Measurements from ENCODE around the gene PCDHGB6.

PCDHGB6 gene

DNA sequence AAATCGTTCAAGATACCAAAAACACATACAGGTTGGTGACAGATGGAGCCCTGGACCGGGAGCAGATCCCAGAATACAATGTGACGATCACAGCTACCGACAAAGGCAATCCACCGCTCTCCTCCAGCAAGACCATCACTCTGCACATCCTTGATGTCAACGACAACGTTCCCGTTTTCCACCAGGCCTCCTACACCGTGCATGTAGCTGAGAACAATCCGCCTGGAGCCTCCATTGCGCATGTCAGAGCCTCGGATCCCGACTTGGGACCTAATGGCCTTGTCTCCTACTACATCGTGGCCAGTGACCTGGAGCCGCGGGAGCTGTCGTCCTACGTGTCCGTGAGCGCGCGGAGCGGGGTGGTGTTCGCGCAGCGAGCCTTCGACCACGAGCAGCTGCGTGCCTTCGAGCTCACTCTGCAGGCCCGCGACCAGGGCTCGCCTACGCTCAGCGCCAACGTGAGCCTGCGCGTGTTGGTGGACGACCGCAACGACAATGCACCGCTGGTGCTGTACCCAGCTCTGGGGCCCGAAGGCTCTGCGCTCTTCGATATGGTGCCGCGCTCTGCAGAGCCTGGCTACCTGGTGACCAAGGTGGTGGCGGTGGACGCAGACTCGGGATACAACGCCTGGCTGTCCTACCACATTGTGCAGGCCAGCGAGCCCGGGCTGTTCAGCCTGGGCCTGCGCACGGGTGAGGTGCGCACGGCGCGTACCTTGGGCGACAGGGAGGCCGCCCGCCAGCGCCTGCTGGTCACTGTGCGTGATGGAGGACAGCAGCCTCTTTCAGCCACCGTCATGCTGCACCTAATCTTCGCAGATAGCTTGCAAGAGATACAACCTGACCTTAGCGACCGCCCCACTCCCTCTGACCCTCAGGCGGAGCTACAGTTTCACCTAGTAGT, 36.0 kb upstream of the PCDHGB6 start:
- DNase-seq (ENCODE audit: low spot score): no peak
- Histone ChIP-seq H2BK12ac (ENCODE audit: low read length) (no peak overlapping the region), H3K4me1 (ENCODE audit: control insufficient read depth in 2 of 2, insufficient read depth in 1 of 2, low read depth in 1 of 2, low read length in 2 of 2) (no peaks in the 10 kb centered on the region), H4K8ac (ENCODE audit: low read depth, low read length) (peak overlapping the region; percentile 65), H3K18ac (ENCODE audit: low read length) (no peak overlapping the region), H4K91ac (ENCODE audit: low read depth, low read length, poor library complexity) (no peak overlapping the region), H3K4me3 (ENCODE audit: low read length in 2 of 2) (peak overlapping the region in 1 of 2 donors; percentile 12), H3K9me3 (replicated peaks in 1 of 2; ENCODE audit: control insufficient read depth in 2 of 2, insufficient read depth in 1 of 2, low read depth in 1 of 2, low read length in 2 of 2) (peaks cover 36 to 42% of the 10 kb centered on the region in 2 donors), H3K4ac (ENCODE audit: low read length) (peak overlapping the region; percentile 76), H3K27me3 (ENCODE audit: control insufficient read depth in 3 of 3, insufficient read depth in 3 of 3, low read depth in 1 of 3, low read length in 3 of 3) (no peaks in the 10 kb centered on the region), H3K36me3 (replicated peaks in 1 of 2; ENCODE audit: control insufficient read depth in 2 of 2, insufficient read depth in 2 of 2, low read length in 2 of 2) (peaks cover 0 to 1% of the 10 kb centered on the region in 2 donors), H2AFZ (ENCODE audit: low read length) (no peak overlapping the region), H2BK120ac (ENCODE audit: low read depth, low read length) (no peak overlapping the region), H2AK5ac (ENCODE audit: low read depth, low read length) (no peak overlapping the region), H3K79me1 (ENCODE audit: low read depth, low read length) (no peaks in the 10 kb centered on the region), H2BK15ac (ENCODE audit: low read length) (no peak overlapping the region), H3K23ac (ENCODE audit: low read depth, low read length, poor library complexity) (peak overlapping the region; percentile 75), H3K27ac (replicated peaks; ENCODE audit: low read length) (no peak overlapping the region), H3K14ac (ENCODE audit: low read length) (peak overlapping the region; percentile 56), H3K4me2 (ENCODE audit: insufficient read depth, low read length, poor library complexity, severe bottlenecking) (no peak overlapping the region), H3K9ac (ENCODE audit: low read depth, low read length, poor library complexity) (no peak overlapping the region), H2BK5ac (ENCODE audit: low read length) (no peak overlapping the region)
- no CpG with 5 or more reads among the region's 69 CpGs for WGBS, 2 donors (ENCODE audit: extremely low coverage in 2 of 2, insufficient read length in 2 of 2, insufficient replicate concordance in 1 of 2)

DNA sequence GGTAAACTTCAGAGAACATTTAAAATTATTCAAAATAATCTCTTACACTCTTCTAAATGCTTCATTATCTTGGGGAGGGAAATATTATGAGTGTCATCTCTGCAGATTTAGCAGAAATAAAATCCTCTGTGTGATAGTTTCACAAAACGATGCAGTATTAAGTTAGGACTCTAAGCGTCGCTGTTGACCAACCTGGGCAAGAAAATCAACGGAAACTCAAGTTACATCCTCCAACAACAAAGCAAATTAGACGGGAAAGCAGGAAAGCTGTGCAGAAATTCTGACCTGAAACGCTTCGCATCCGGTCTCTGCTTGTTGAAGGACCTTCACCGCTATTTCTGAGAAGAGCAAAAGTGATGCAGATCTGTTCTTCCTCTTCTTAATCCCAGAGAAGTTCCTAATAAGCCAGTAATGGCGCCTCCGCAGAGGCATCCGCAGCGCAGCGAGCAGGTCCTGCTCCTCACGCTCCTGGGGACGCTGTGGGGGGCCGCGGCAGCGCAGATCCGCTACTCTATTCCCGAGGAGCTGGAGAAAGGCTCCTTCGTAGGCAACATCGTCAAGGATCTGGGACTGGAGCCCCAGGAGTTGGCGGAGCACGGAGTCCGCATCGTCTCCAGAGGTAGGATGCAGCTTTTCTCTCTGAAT, 34.0 kb upstream of the PCDHGB6 start, which contains the start of gene PCDHGA6:
PCDHGA6 (plus strand) TSS at position 219 of the 645 bp plus-strand sequence; CDS start at position 412, 193 bp downstream.
- Histone ChIP-seq H3K9me3 (replicated peaks in 1 of 2; ENCODE audit: control insufficient read depth in 2 of 2, insufficient read depth in 1 of 2, low read depth in 1 of 2, low read length in 2 of 2) (peaks cover 39 to 42% of the 10 kb centered on the region in 2 donors), H2BK5ac (ENCODE audit: low read length) (no peak within 1 kb of the TSS), H3K4me1 (ENCODE audit: control insufficient read depth in 2 of 2, insufficient read depth in 1 of 2, low read depth in 1 of 2, low read length in 2 of 2) (no peaks in the 10 kb centered on the region), H3K18ac (ENCODE audit: low read length) (no peak within 1 kb of the TSS), H4K91ac (ENCODE audit: low read depth, low read length, poor library complexity) (no peak within 1 kb of the TSS), H4K8ac (ENCODE audit: low read depth, low read length) (no peak within 1 kb of the TSS), H2AFZ (ENCODE audit: low read length) (no peak within 1 kb of the TSS), H3K4me3 (ENCODE audit: low read length in 2 of 2) (no peak within 1 kb of the TSS), H3K9ac (ENCODE audit: low read depth, low read length, poor library complexity) (no peak within 1 kb of the TSS), H2BK12ac (ENCODE audit: low read length) (no peak within 1 kb of the TSS), H2AK5ac (ENCODE audit: low read depth, low read length) (no peak within 1 kb of the TSS), H3K79me1 (ENCODE audit: low read depth, low read length) (no peaks in the 10 kb centered on the region), H3K27ac (replicated peaks; ENCODE audit: low read length) (no peak within 1 kb of the TSS), H3K27me3 (ENCODE audit: control insufficient read depth in 3 of 3, insufficient read depth in 3 of 3, low read depth in 1 of 3, low read length in 3 of 3) (no peaks in the 10 kb centered on the region), H2BK120ac (ENCODE audit: low read depth, low read length) (no peak within 1 kb of the TSS), H3K36me3 (replicated peaks in 1 of 2; ENCODE audit: control insufficient read depth in 2 of 2, insufficient read depth in 2 of 2, low read length in 2 of 2) (peaks cover 0 to 1% of the 10 kb centered on the region in 2 donors), H3K14ac (ENCODE audit: low read length) (peak within 1 kb of the TSS; percentile 21), H3K4me2 (ENCODE audit: insufficient read depth, low read length, poor library complexity, severe bottlenecking) (no peak within 1 kb of the TSS), H3K23ac (ENCODE audit: low read depth, low read length, poor library complexity) (no peak within 1 kb of the TSS), H2BK15ac (ENCODE audit: low read length) (no peak within 1 kb of the TSS), H3K4ac (ENCODE audit: low read length) (no peak within 1 kb of the TSS)
- DNase-seq (ENCODE audit: low spot score): no peak
- no CpG with 5 or more reads among the region's 27 CpGs for WGBS, 2 donors (ENCODE audit: extremely low coverage in 2 of 2, insufficient read length in 2 of 2, insufficient replicate concordance in 1 of 2)

DNA sequence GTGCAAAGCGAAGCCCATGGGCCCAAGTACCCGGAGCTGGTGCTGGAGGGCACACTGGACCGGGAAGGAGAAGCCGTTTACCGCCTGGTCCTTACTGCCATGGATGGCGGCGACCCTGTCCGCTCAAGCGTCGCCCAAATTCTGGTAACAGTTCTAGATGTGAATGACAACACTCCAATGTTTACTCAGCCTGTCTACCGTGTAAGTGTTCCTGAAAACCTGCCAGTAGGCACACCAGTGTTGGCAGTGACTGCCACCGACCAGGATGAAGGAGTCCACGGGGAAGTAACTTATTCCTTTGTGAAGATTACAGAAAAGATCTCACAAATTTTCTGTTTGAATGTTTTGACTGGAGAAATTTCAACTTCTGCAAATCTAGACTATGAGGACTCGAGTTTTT, 33.2 kb upstream of the PCDHGB6 start:
- Histone ChIP-seq H2BK12ac (ENCODE audit: low read length) (no peak overlapping the region), H3K79me1 (ENCODE audit: low read depth, low read length) (no peaks in the 10 kb centered on the region), H3K4ac (ENCODE audit: low read length) (no peak overlapping the region), H3K23ac (ENCODE audit: low read depth, low read length, poor library complexity) (no peak overlapping the region), H4K8ac (ENCODE audit: low read depth, low read length) (no peak overlapping the region), H3K27me3 (ENCODE audit: control insufficient read depth in 3 of 3, insufficient read depth in 3 of 3, low read depth in 1 of 3, low read length in 3 of 3) (no peaks in the 10 kb centered on the region), H3K36me3 (replicated peaks in 1 of 2; ENCODE audit: control insufficient read depth in 2 of 2, insufficient read depth in 2 of 2, low read length in 2 of 2) (peaks cover 0 to 1% of the 10 kb centered on the region in 2 donors), H3K9ac (ENCODE audit: low read depth, low read length, poor library complexity) (no peak overlapping the region), H2AFZ (ENCODE audit: low read length) (no peak overlapping the region), H3K4me3 (ENCODE audit: low read length in 2 of 2) (no peak overlapping the region), H3K27ac (replicated peaks; ENCODE audit: low read length) (no peak overlapping the region), H2BK120ac (ENCODE audit: low read depth, low read length) (no peak overlapping the region), H2BK15ac (ENCODE audit: low read length) (no peak overlapping the region), H3K14ac (ENCODE audit: low read length) (no peak overlapping the region), H4K91ac (ENCODE audit: low read depth, low read length, poor library complexity) (no peak overlapping the region), H2BK5ac (ENCODE audit: low read length) (no peak overlapping the region), H3K4me1 (ENCODE audit: control insufficient read depth in 2 of 2, insufficient read depth in 1 of 2, low read depth in 1 of 2, low read length in 2 of 2) (no peaks in the 10 kb centered on the region), H2AK5ac (ENCODE audit: low read depth, low read length) (no peak overlapping the region), H3K18ac (ENCODE audit: low read length) (no peak overlapping the region), H3K4me2 (ENCODE audit: insufficient read depth, low read length, poor library complexity, severe bottlenecking) (no peak overlapping the region), H3K9me3 (replicated peaks in 1 of 2; ENCODE audit: control insufficient read depth in 2 of 2, insufficient read depth in 1 of 2, low read depth in 1 of 2, low read length in 2 of 2) (peaks cover 39 to 42% of the 10 kb centered on the region in 2 donors)
- no CpG with 5 or more reads among the region's 14 CpGs for WGBS, 2 donors (ENCODE audit: extremely low coverage in 2 of 2, insufficient read length in 2 of 2, insufficient replicate concordance in 1 of 2)
- DNase-seq (ENCODE audit: low spot score): no peak
